H9 (cell line): Measurements from ENCODE around the gene KRTAP5-11. TPM values are rescaled to one million over a fixed set of nuclear protein-coding genes. Genes with fewer than 3 reads are reported as not detected.
"Not testable (repeated sequence)": the region's sequence is repeated elsewhere in the genome, so short reads cannot be mapped to it uniquely, and the experiment has no call there.

Experiments
- DNase-seq: peaks from one replicate; pipeline ENCODE4 v3.0.0-alpha.2; 2017
- H2AFZ ChIP-seq: one replicate; pipeline ENCODE4 v1.6.1; 2013; ENCODE audit warnings: mild to moderate bottlenecking, low read length, control low read depth, moderate library complexity
- H2AK5ac ChIP-seq: 2 replicates; pipeline ENCODE4 v1.6.1; 2013; ENCODE audit warnings: low read length, control low read depth, mixed read lengths; ENCODE audit not compliant: insufficient read length
- H2BK120ac ChIP-seq: one replicate; pipeline ENCODE4 v1.6.1; 2013; ENCODE audit warnings: low read depth, mild to moderate bottlenecking, low read length, control low read depth, inconsistent platforms; ENCODE audit not compliant: poor library complexity, severe bottlenecking
- H2BK12ac ChIP-seq: 2 replicates; pipeline ENCODE4 v1.6.1; 2013; ENCODE audit warnings: low read length, control low read depth, mixed read lengths, low read depth; ENCODE audit not compliant: insufficient read length
- H2BK15ac ChIP-seq: 2 replicates; pipeline ENCODE4 v1.6.1; 2013; ENCODE audit warnings: low read depth, low read length, control low read depth
- H2BK20ac ChIP-seq: one replicate; pipeline ENCODE4 v1.6.1; 2013; ENCODE audit warnings: low read depth, mild to moderate bottlenecking, low read length, control low read depth, inconsistent platforms; ENCODE audit not compliant: poor library complexity, severe bottlenecking
- H2BK5ac ChIP-seq: 2 replicates; pipeline ENCODE4 v1.6.1; 2013; ENCODE audit warnings: low read length, control low read depth, mixed read lengths; ENCODE audit not compliant: insufficient read length
- H3K14ac ChIP-seq: 2 replicates; pipeline ENCODE4 v1.6.1; 2013; ENCODE audit warnings: low read length, control low read depth; ENCODE audit not compliant: insufficient read depth
- H3K18ac ChIP-seq: 2 replicates; pipeline ENCODE4 v1.6.1; 2013; ENCODE audit warnings: low read depth, mild to moderate bottlenecking, mixed read lengths, low read length, control low read depth; ENCODE audit not compliant: insufficient read length
- H3K23ac ChIP-seq: 2 replicates; pipeline ENCODE4 v1.6.1; 2013; ENCODE audit warnings: low read length, control low read depth, mixed read lengths, low read depth; ENCODE audit not compliant: insufficient read length
- H3K23me2 ChIP-seq: 2 replicates; pipeline ENCODE4 v1.6.1; 2013; ENCODE audit warnings: low read depth, mild to moderate bottlenecking, mixed read lengths, low read length, control low read depth; ENCODE audit not compliant: insufficient read length, poor library complexity, severe bottlenecking
- H3K27ac ChIP-seq: 2 replicates; pipeline ENCODE4 v1.5.1; 2013; ENCODE audit warnings: low read length, control low read depth, mixed read lengths, low read depth; ENCODE audit not compliant: insufficient read length
- H3K27me3 ChIP-seq: 2 replicates; pipeline ENCODE4 v1.6.1; 2013; ENCODE audit warnings: low read length, control low read depth, inconsistent platforms; ENCODE audit not compliant: insufficient read depth
- H3K4ac ChIP-seq: 2 replicates; pipeline ENCODE4 v1.6.1; 2013; ENCODE audit warnings: low read depth, mild to moderate bottlenecking, control low read depth, inconsistent platforms, low read length, moderate library complexity
- H3K4me1 ChIP-seq: 2 replicates; pipeline ENCODE4 v1.6.1; 2013; ENCODE audit warnings: low read length, control low read depth, inconsistent platforms; ENCODE audit not compliant: insufficient read depth
- H3K4me2 ChIP-seq: 2 replicates; pipeline ENCODE4 v1.6.1; 2013; ENCODE audit warnings: low read length, control low read depth, mixed read lengths; ENCODE audit not compliant: insufficient read length, insufficient read depth
- H3K56ac ChIP-seq: 2 replicates; pipeline ENCODE4 v1.6.1; 2013; ENCODE audit warnings: low read depth, mild to moderate bottlenecking, mixed read lengths, low read length, control low read depth; ENCODE audit not compliant: insufficient read length
- H3K79me1 ChIP-seq: 2 replicates; pipeline ENCODE4 v1.6.1; 2013; ENCODE audit warnings: low read depth, mild to moderate bottlenecking, moderate library complexity, low read length, control low read depth, inconsistent platforms; ENCODE audit not compliant: insufficient read depth, poor library complexity, severe bottlenecking
- H3K79me2 ChIP-seq: 2 replicates; pipeline ENCODE4 v1.6.1; 2013; ENCODE audit warnings: low read length, control low read depth, inconsistent platforms; ENCODE audit not compliant: insufficient read depth
- H3K9ac ChIP-seq: 2 replicates; pipeline ENCODE4 v1.6.1; 2013; ENCODE audit warnings: low read length, control low read depth, mixed read lengths; ENCODE audit not compliant: insufficient read length; ENCODE audit errors: extremely low read depth
- H3K9me3 ChIP-seq: one replicate; pipeline ENCODE4 v1.6.1; 2013; ENCODE audit warnings: low read depth, low read length, inconsistent platforms; ENCODE audit not compliant: control insufficient read depth
- H3T11ph ChIP-seq: one replicate; pipeline ENCODE4 v1.6.1; 2013; ENCODE audit warnings: mild to moderate bottlenecking, low read length, control low read depth, inconsistent platforms
- H4K20me1 ChIP-seq: one replicate; pipeline ENCODE4 v1.6.1; 2013; ENCODE audit not compliant: control insufficient read depth, insufficient read length, insufficient read depth
- H4K5ac ChIP-seq: 2 replicates; pipeline ENCODE4 v1.6.1; 2013; ENCODE audit warnings: low read depth, mild to moderate bottlenecking, mixed read lengths, low read length, control low read depth; ENCODE audit not compliant: insufficient read length
- H4K8ac ChIP-seq: replicated peaks from 2 replicates; pipeline ENCODE4 v1.6.1; 2013; ENCODE audit warnings: low read length, control low read depth, mixed read lengths, low read depth; ENCODE audit not compliant: insufficient read length
- H4K91ac ChIP-seq: 2 replicates; pipeline ENCODE4 v1.6.1; 2013; ENCODE audit warnings: low read depth, mild to moderate bottlenecking, moderate library complexity, mixed read lengths, low read length, control low read depth; ENCODE audit not compliant: insufficient read length
- H3K27ac Mint-ChIP-seq, 3 experiments: 2 replicates in 2 of 3; 3 replicates in 1 of 3; pipeline ENCODE4 v1.8.0; 2020 to 2021; ENCODE audit warnings: mixed read lengths in 3 of 3, mild to moderate bottlenecking in 1 of 3, moderate library complexity in 1 of 3
- H3K27me3 Mint-ChIP-seq: 2 replicates; pipeline ENCODE4 v1.8.0; 2021; ENCODE audit warnings: low read depth, mild to moderate bottlenecking, moderate library complexity, mixed read lengths
- H3K36me3 Mint-ChIP-seq, 3 experiments: 2 replicates in 2 of 3; 3 replicates in 1 of 3; pipeline ENCODE4 v1.8.0; 2020 to 2021; ENCODE audit warnings: low read depth in 3 of 3, mixed read lengths in 3 of 3; ENCODE audit not compliant: insufficient read depth in 1 of 3
- H3K4me1 Mint-ChIP-seq, 2 experiments: 2 replicates each; pipeline ENCODE4 v1.8.0; 2020; ENCODE audit warnings: mixed read lengths in 2 of 2
- H3K4me3 Mint-ChIP-seq, 2 experiments: 2 replicates in 1 of 2; 3 replicates in 1 of 2; pipeline ENCODE4 v1.8.0; 2020 to 2021; ENCODE audit warnings: mild to moderate bottlenecking in 2 of 2, mixed read lengths in 2 of 2, moderate library complexity in 1 of 2
- H3K9me3 Mint-ChIP-seq, 2 experiments: 2 replicates in 1 of 2; 3 replicates in 1 of 2; pipeline ENCODE4 v1.8.0; 2020; ENCODE audit warnings: mild to moderate bottlenecking in 2 of 2, mixed read lengths in 2 of 2, moderate library complexity in 1 of 2
- WGBS: extraction: QIAGEN DNeasy Blood & Tissue Kit; methylation state at CpG from one replicate; pipeline ENCODE4 v1.1.7; 2013; ENCODE audit warnings: missing lambda C conversion rate, low lambda C conversion rate, mixed read lengths; ENCODE audit not compliant: insufficient read length; ENCODE audit errors: extremely low coverage; 5-methylcytosine and 5-hydroxymethylcytosine counted together
- total RNA-seq: library from RNA; stranded (reverse); gene quantifications from 2 replicates; pipeline ENCODE4 v1.2.1, GENCODE V29; 2021

The KRTAP5-11 gene
- total RNA-seq, 1 experiment from 2014 or later = not detected

GRCh38 chr11:71589546-71589920, 6.9 kb upstream of the KRTAP5-11 start:
- not testable (repeated sequence) for H4K8ac ChIP-seq, H3K23ac ChIP-seq, H3K4me2 ChIP-seq, H2BK20ac ChIP-seq, DNase-seq, H2AK5ac ChIP-seq, H3K9ac ChIP-seq, H3K4me3 Mint-ChIP-seq, H4K91ac ChIP-seq, H3K27me3 ChIP-seq, H2BK12ac ChIP-seq, H2BK15ac ChIP-seq, H3K27ac Mint-ChIP-seq, H3K23me2 ChIP-seq, H3K9me3 Mint-ChIP-seq, H3K9me3 ChIP-seq, H3K4ac ChIP-seq, H3K18ac ChIP-seq, H3K56ac ChIP-seq, H4K20me1 ChIP-seq, H3K27ac ChIP-seq, H3K36me3 Mint-ChIP-seq, H3K79me1 ChIP-seq, H2AFZ ChIP-seq, H3K79me2 ChIP-seq, H2BK5ac ChIP-seq, H4K5ac ChIP-seq, H3K4me1 ChIP-seq, H2BK120ac ChIP-seq, H3K14ac ChIP-seq, H3T11ph ChIP-seq
- peaks cover 11% of the 10 kb centered on the region; the same call in 1 of the 2 replicates for H3K27me3 Mint-ChIP-seq
- peaks cover 10 to 12% of the 10 kb centered on the region in 2 experiments for H3K4me1 Mint-ChIP-seq
- no CpG with 5 or more reads among the region's 8 CpGs for WGBS
